HCT116 (cell line): Measurements from ENCODE around the gene TMEM217. TPM values are rescaled to one million over a fixed set of nuclear protein-coding genes. Genes with fewer than 3 reads are reported as not detected.

Experiments used
- ATAC-seq: fragments of 200-7000 bp; cut with Tn5 transposase; 2 replicates; pipeline ENCODE4 v1.9.1; 2020; ENCODE audit warnings: mild to moderate bottlenecking, moderate library complexity
- Bru-seq: library from RNA; stranded (reverse); fragments of 400-500 nt; gene quantifications from one replicate; lab custom pipeline; 2021; lab: Mats Ljungman, UMichigan
- BruChase-seq, 2 experiments: library from RNA; stranded (reverse); fragments of 400-500 nt; gene quantifications; one replicate each; lab custom pipeline; 2021; lab: Mats Ljungman, UMichigan
- BruUV-seq: library from RNA; stranded (reverse); fragments of 400-500 nt; replicated peaks from 2 replicates; lab custom pipeline; 2021; lab: Mats Ljungman, UMichigan
- CTCF ChIA-PET: fragments of 300-600 bp; sonication (Branson Sonifier 250); formaldehyde crosslinking; loops from one replicate; lab custom pipeline; 2021; ENCODE audit warnings: antibody characterized with exemption; lab: Charles Lee
- POLR2A ChIA-PET: fragments of 300-600, 350-600 bp; sonication (Branson Sonifier 250); formaldehyde crosslinking; loops from one replicate; lab custom pipeline; 2021; ENCODE audit warnings: antibody characterized with exemption; lab: Charles Lee
- RAD21 ChIA-PET, 2 experiments: fragments of 300-600 bp; sonication (Branson Sonifier 250); formaldehyde crosslinking; loops; one replicate each; lab custom pipeline; 2023; ENCODE audit warnings: low total read pairs in 2 of 2; ENCODE audit not compliant: uncharacterized antibody in 2 of 2, unreplicated experiment in 2 of 2, low non-redundant PET in 1 of 2; lab: Charles Lee
- DNase-seq: peaks from one replicate; pipeline ENCODE4 v3.0.0-alpha.2; 2010; ENCODE audit warnings: low read depth, low spot score
- H2AFZ ChIP-seq: fragments of 200-600 bp; shearing (Covaris generic), sonication (generic); 2 replicates; pipeline ENCODE4 v1.6.1; 2017; ENCODE audit warnings: low read depth, mixed run types, mixed read lengths, antibody characterized with exemption, low read length; ENCODE audit not compliant: poor library complexity, severe bottlenecking
- H3K27ac ChIP-seq: 2 replicates; pipeline ENCODE4 v1.5.1; 2012; ENCODE audit warnings: low read depth, low read length
- H3K27me3 ChIP-seq: fragments of 200-600 bp; sonication (generic); 2 replicates; pipeline ENCODE4 v1.6.1; 2016; ENCODE audit warnings: mixed run types, low read length, mixed read lengths; ENCODE audit not compliant: insufficient read depth
- H3K36me3 ChIP-seq, 2 experiments: fragments of 200-500 bp in 1 of 2; fragments of 200-600 bp in 1 of 2; sonication (Bioruptor generic) in 1 of 2; sonication (generic) in 1 of 2; 2 replicates each; pipeline versions ENCODE4 v1.5.1 to v1.6.1; 2014 to 2016; ENCODE audit warnings: low read length in 2 of 2, inconsistent platforms in 1 of 2, mixed read lengths in 1 of 2, mixed run types in 1 of 2; ENCODE audit not compliant: insufficient read depth in 2 of 2, control insufficient read depth in 1 of 2
- H3K4me1 ChIP-seq, 2 experiments: fragments of 200-600 bp in 1 of 2; sonication (generic) in 1 of 2; 2 replicates each; pipeline versions ENCODE4 v1.5.1 to v1.6.1; 2012 to 2017; ENCODE audit warnings: low read length in 2 of 2, inconsistent platforms in 1 of 2, mild to moderate bottlenecking in 1 of 2, mixed read lengths in 1 of 2, mixed run types in 1 of 2, moderate library complexity in 1 of 2; ENCODE audit not compliant: insufficient read depth in 2 of 2, control insufficient read depth in 1 of 2
- H3K4me2 ChIP-seq: fragments of 200-600 bp; sonication (generic); 2 replicates; pipeline ENCODE4 v1.6.1; 2017; ENCODE audit warnings: mixed run types, low read length, mixed read lengths
- H3K4me3 ChIP-seq, 2 experiments: fragments of 200-600 bp in 1 of 2; sonication (generic) in 1 of 2; replicated peaks in 1 of 2; 2 replicates each; pipeline ENCODE4 v1.5.1; 2011 to 2016; ENCODE audit warnings: low read length in 2 of 2, control low read depth in 1 of 2, low read depth in 1 of 2, mild to moderate bottlenecking in 1 of 2, mixed read lengths in 1 of 2, mixed run types in 1 of 2
- H3K79me2 ChIP-seq: fragments of 200-600 bp; sonication (generic); 2 replicates; pipeline ENCODE4 v1.6.1; 2017; ENCODE audit warnings: mild to moderate bottlenecking, mixed run types, low read length, moderate library complexity, mixed read lengths; ENCODE audit not compliant: insufficient read depth
- H3K9ac ChIP-seq: fragments of 200-600 bp; sonication (generic); 2 replicates; pipeline ENCODE4 v1.6.1; 2016; ENCODE audit warnings: low read length, mixed read lengths
- H3K9me2 ChIP-seq: fragments of 200-600 bp; sonication (generic), shearing (Covaris generic); 2 replicates; pipeline ENCODE4 v1.6.1; 2017; ENCODE audit warnings: mixed run types, mild to moderate bottlenecking, moderate library complexity; ENCODE audit not compliant: insufficient read depth
- H3K9me3 ChIP-seq, 2 experiments: fragments of 200-500 bp in 1 of 2; fragments of 200-600 bp in 1 of 2; sonication (Bioruptor generic) in 1 of 2; sonication (generic) in 1 of 2; 2 replicates each; pipeline ENCODE4 v1.6.1; 2014 to 2017; ENCODE audit warnings: low read length in 2 of 2, mixed read lengths in 2 of 2, inconsistent platforms in 1 of 2, low read depth in 1 of 2, mild to moderate bottlenecking in 1 of 2, mixed run types in 1 of 2, moderate library complexity in 1 of 2; ENCODE audit not compliant: control insufficient read depth in 1 of 2, insufficient read depth in 1 of 2
- H4K20me1 ChIP-seq: fragments of 200-600 bp; sonication (generic), shearing (Covaris generic); 2 replicates; pipeline ENCODE4 v1.6.1; 2017; ENCODE audit warnings: mixed run types, mild to moderate bottlenecking, moderate library complexity; ENCODE audit not compliant: insufficient read depth
- CBX3 ChIP-seq: IDR thresholded peaks from 2 replicates; pipeline ENCODE4 v1.6.1; 2012; ENCODE audit warnings: low read depth
- CEBPB ChIP-seq: IDR thresholded peaks from 2 replicates; pipeline ENCODE4 v1.6.1; 2012; ENCODE audit warnings: low read depth
- EGR1 ChIP-seq: IDR thresholded peaks from 2 replicates; pipeline ENCODE4 v1.6.1; 2012; ENCODE audit warnings: low read depth
- ELF1 ChIP-seq: IDR thresholded peaks from 2 replicates; pipeline ENCODE4 v1.6.1; 2012; ENCODE audit warnings: low read depth, borderline replicate concordance
- EZH2 ChIP-seq: fragments of 200-600 bp; sonication (generic); IDR thresholded peaks from 2 replicates; pipeline ENCODE4 v1.6.1; 2017; ENCODE audit warnings: antibody characterized with exemption, mixed run types
- EZH2phosphoT487 ChIP-seq: fragments of 200-600 bp; IDR thresholded peaks from 2 replicates; pipeline ENCODE4 v1.6.1; 2018; ENCODE audit warnings: antibody characterized with exemption, borderline replicate concordance
- FOSL1 ChIP-seq: IDR thresholded peaks from 2 replicates; pipeline ENCODE4 v1.6.1; 2012; ENCODE audit warnings: low read depth
- JUND ChIP-seq: IDR thresholded peaks from 2 replicates; pipeline ENCODE4 v1.6.1; 2012
- POLR2A ChIP-seq: IDR thresholded peaks from 2 replicates; pipeline ENCODE4 v1.7.0; 2011; ENCODE audit warnings: borderline replicate concordance; ENCODE audit not compliant: insufficient read depth, insufficient read length; ENCODE audit errors: extremely low read depth
- POLR2AphosphoS5 ChIP-seq: IDR thresholded peaks from 2 replicates; pipeline ENCODE4 v1.6.1; 2011; ENCODE audit warnings: mild to moderate bottlenecking, low read depth, low read length, moderate library complexity
- RAD21 ChIP-seq: IDR thresholded peaks from 2 replicates; pipeline ENCODE4 v1.6.1; 2012; ENCODE audit warnings: low read depth, mild to moderate bottlenecking
- SIN3A ChIP-seq: IDR thresholded peaks from 2 replicates; pipeline ENCODE4 v1.6.1; 2012; ENCODE audit warnings: low read depth
- SP1 ChIP-seq: IDR thresholded peaks from 2 replicates; pipeline ENCODE4 v1.6.1; 2012; ENCODE audit warnings: low read depth
- SRF ChIP-seq: IDR thresholded peaks from 2 replicates; pipeline ENCODE4 v1.6.1; 2012; ENCODE audit warnings: low read depth
- TCF7L2 ChIP-seq: IDR thresholded peaks from 2 replicates; pipeline ENCODE4 v1.7.0; 2011; ENCODE audit warnings: borderline replicate concordance, inconsistent platforms; ENCODE audit not compliant: insufficient read depth, insufficient read length; ENCODE audit errors: extremely low read depth
- YY1 ChIP-seq: IDR thresholded peaks from 2 replicates; pipeline ENCODE4 v1.6.1; 2011; ENCODE audit warnings: low read length, low read depth, moderate library complexity, mild to moderate bottlenecking; ENCODE audit not compliant: insufficient replicate concordance; ENCODE audit errors: extremely low read depth
- ZFX ChIP-seq: fragments of 450-650 bp; IDR thresholded peaks from 2 replicates; pipeline ENCODE4 v1.6.1; 2017
- intact Hi-C: fragments of 100-400 bp; cut with micrococcal nuclease; formaldehyde crosslinking; loops from 2 replicates; pipeline ENCODE4 v1.10.0; 2022
- long read RNA-seq: library from polyadenylated mRNA; unstranded; transcript quantifications from one replicate; pipeline ENCODE4 v2.0.0, GENCODE V29; 2021; ENCODE audit not compliant: unreplicated experiment
- polyA plus RNA-seq: library from polyadenylated mRNA; unstranded; fragments of >200 nt; gene quantifications from 2 replicates; pipeline ENCODE4 v1.2.1, GENCODE V29; 2012; ENCODE audit warnings: missing spikeins
- total RNA-seq: library from RNA; stranded (reverse); gene quantifications from one replicate; pipeline ENCODE4 v1.2.1, GENCODE V29; 2021; ENCODE audit not compliant: unreplicated experiment
- TF ChIP-seq, protein P1 (sequence below): IDR thresholded peaks from 2 replicates; pipeline ENCODE4 v1.6.1; 2012
- TF ChIP-seq, protein P2 (sequence below): IDR thresholded peaks from 2 replicates; pipeline ENCODE4 v1.6.1; 2012
- TF ChIP-seq, protein P3 (sequence below): IDR thresholded peaks from 2 replicates; pipeline ENCODE4 v1.6.1; 2012; ENCODE audit warnings: low read depth
- TF ChIP-seq, protein P4 (sequence below): IDR thresholded peaks from 2 replicates; pipeline ENCODE4 v1.6.1; 2011; ENCODE audit warnings: mild to moderate bottlenecking, low read length, moderate library complexity; ENCODE audit not compliant: insufficient replicate concordance; ENCODE audit errors: extremely low read depth

TMEM217 gene
- total RNA-seq: 0.98 TPM
- polyA plus RNA-seq: 0.36 and 0.72 TPM in 2 replicates
- Bru-seq, nascent RNA: percentile 42 among the genes with signal in this experiment
- percentile 35 among the genes with signal in this experiment for BruChase-seq, experiment 1, labeled RNA remaining after a 6-hour chase
- percentile 39 among the genes with signal in this experiment for BruChase-seq, experiment 2, labeled RNA remaining after a 2-hour chase
- long read RNA-seq: 0 reads

DNA sequence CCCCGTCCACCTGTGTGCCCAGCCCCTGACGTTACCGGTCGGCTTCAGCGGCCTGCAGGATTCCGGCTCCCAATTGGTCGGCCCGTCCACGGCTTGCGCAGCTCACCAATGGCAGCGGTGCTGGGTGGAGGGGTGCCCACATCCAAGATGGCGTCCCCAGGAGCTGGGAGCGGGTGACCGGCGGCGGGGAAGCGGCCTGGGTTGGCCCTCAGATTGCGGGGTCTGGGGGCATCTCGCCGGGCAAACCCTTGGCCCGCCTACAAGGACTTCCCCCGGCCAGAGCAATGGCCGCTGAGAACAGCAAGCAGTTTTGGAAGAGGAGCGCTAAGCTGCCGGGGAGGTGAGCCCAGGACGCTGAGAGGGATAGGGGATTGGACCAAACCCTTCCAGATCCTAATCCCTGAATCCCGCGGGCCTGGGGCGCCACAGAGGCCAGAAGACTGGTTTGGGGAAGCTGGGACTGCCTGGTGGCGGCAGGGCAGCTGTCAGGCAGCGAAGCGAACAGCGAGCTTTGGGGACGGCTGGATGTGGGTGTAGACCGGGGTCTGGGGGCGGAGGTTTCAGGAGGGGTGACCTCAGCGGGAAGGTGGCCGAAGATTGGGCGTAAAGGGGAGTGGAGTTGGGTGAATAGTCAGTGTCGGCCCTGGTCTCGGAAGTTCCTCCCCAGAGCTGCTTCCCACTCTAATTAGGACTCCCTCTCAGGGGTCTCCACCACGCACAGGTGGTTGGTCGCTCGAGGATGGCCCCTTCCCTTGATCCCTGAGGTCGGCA lies at the start of gene TMEM217, which contains the start of gene TBC1D22B:
TSS of gene TMEM217 (minus strand) at position 511 of the 771 bp plus-strand sequence. CDS start 39,114 bp downstream, outside the sequence.
TSS of gene TBC1D22B (plus strand) at position 139 of the 771 bp plus-strand sequence. CDS start at position 285, 146 bp downstream.
- H3K36me3 ChIP-seq: no peaks in the 10 kb centered on the region; a peak in 1 of 4 replicates
- H2AFZ ChIP-seq: peak within 1 kb of the TSS; percentile 96
- peak within 1 kb of the TSS; percentile 73 to 96 for H3K4me3 ChIP-seq
- ChIA-PET POLR2A (interaction anchor here (0.8 to 1.9 kb wide), 7 partner anchors 9 to 68 kb away, joined by 3 to 10 read pairs (median 4); no protein-coding TSS in a partner anchor), RAD21 (no interaction called here)
- intact Hi-C loops: no loop called here
- BruUV-seq: no TSS peak
- peak within 1 kb of the TSS; percentile 85 for H3K4me2 ChIP-seq
- H3K79me2 ChIP-seq: peaks cover 50% of the 10 kb centered on the region
- H3K9ac ChIP-seq: peak within 1 kb of the TSS; percentile 96
- peak; percentile 100 for ATAC-seq
- H3K9me3 ChIP-seq: no peaks in the 10 kb centered on the region
- TF ChIP-seq, protein P1, sequence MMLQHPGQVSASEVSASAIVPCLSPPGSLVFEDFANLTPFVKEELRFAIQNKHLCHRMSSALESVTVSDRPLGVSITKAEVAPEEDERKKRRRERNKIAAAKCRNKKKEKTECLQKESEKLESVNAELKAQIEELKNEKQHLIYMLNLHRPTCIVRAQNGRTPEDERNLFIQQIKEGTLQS: no peak
- no peak for TF ChIP-seq CBX3
- TF ChIP-seq POLR2A: peak; percentile 51
- TF ChIP-seq FOSL1: no peak
- no peak for TF ChIP-seq TCF7L2
- peak; percentile 99 for TF ChIP-seq YY1
- no peak for TF ChIP-seq JUND
- no peak for TF ChIP-seq EZH2
- TF ChIP-seq, protein P2, sequence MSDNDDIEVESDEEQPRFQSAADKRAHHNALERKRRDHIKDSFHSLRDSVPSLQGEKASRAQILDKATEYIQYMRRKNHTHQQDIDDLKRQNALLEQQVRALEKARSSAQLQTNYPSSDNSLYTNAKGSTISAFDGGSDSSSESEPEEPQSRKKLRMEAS: no peak
- TF ChIP-seq ZFX: peak; percentile 53; the same call in 1 of the 2 replicates
- 0 out of 2 replicates have a peak, but pooled peaks have one; percentile 17 for TF ChIP-seq EGR1
- no peak for TF ChIP-seq CEBPB
- TF ChIP-seq SIN3A: no peak
- no peak for TF ChIP-seq RAD21
- TF ChIP-seq POLR2AphosphoS5: peak; percentile 57
- no peak for TF ChIP-seq SRF
- TF ChIP-seq ELF1: no peak
- TF ChIP-seq, protein P3, sequence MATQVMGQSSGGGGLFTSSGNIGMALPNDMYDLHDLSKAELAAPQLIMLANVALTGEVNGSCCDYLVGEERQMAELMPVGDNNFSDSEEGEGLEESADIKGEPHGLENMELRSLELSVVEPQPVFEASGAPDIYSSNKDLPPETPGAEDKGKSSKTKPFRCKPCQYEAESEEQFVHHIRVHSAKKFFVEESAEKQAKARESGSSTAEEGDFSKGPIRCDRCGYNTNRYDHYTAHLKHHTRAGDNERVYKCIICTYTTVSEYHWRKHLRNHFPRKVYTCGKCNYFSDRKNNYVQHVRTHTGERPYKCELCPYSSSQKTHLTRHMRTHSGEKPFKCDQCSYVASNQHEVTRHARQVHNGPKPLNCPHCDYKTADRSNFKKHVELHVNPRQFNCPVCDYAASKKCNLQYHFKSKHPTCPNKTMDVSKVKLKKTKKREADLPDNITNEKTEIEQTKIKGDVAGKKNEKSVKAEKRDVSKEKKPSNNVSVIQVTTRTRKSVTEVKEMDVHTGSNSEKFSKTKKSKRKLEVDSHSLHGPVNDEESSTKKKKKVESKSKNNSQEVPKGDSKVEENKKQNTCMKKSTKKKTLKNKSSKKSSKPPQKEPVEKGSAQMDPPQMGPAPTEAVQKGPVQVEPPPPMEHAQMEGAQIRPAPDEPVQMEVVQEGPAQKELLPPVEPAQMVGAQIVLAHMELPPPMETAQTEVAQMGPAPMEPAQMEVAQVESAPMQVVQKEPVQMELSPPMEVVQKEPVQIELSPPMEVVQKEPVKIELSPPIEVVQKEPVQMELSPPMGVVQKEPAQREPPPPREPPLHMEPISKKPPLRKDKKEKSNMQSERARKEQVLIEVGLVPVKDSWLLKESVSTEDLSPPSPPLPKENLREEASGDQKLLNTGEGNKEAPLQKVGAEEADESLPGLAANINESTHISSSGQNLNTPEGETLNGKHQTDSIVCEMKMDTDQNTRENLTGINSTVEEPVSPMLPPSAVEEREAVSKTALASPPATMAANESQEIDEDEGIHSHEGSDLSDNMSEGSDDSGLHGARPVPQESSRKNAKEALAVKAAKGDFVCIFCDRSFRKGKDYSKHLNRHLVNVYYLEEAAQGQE: no peak
- TF ChIP-seq EZH2phosphoT487: no peak
- TF ChIP-seq SP1: peak; percentile 100
- TF ChIP-seq, protein P4, sequence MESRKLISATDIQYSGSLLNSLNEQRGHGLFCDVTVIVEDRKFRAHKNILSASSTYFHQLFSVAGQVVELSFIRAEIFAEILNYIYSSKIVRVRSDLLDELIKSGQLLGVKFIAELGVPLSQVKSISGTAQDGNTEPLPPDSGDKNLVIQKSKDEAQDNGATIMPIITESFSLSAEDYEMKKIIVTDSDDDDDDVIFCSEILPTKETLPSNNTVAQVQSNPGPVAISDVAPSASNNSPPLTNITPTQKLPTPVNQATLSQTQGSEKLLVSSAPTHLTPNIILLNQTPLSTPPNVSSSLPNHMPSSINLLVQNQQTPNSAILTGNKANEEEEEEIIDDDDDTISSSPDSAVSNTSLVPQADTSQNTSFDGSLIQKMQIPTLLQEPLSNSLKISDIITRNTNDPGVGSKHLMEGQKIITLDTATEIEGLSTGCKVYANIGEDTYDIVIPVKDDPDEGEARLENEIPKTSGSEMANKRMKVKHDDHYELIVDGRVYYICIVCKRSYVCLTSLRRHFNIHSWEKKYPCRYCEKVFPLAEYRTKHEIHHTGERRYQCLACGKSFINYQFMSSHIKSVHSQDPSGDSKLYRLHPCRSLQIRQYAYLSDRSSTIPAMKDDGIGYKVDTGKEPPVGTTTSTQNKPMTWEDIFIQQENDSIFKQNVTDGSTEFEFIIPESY: no peak
- TF ChIP-seq, all 23 proteins: peak for 6
- Histone ChIP-seq H3K4me1 (peaks cover 8 to 14% of the 10 kb centered on the region in 2 experiments; a peak in 3 of 4 replicates), H3K27ac (peak within 1 kb of the TSS; percentile 70), H4K20me1 (no peaks in the 10 kb centered on the region), H3K9me2 (no peaks in the 10 kb centered on the region), H3K27me3 (no peaks in the 10 kb centered on the region)
- CTCF ChIA-PET: interaction anchor here (1.1 to 1.2 kb wide), 2 partner anchors 68 to 240 kb away, joined by 3 to 5 read pairs; no protein-coding TSS in a partner anchor
- DNase-seq: peak; percentile 91
